ENCODE results near the gene OXLD1. TPM values are rescaled to one million over a fixed set of nuclear protein-coding genes. Genes with fewer than 3 reads are reported as not detected.
A peak's percentile ranks its signal among the peaks of the same experiment; 100 is the strongest.

Gene OXLD1
- polyA plus RNA-seq: 20.9 TPM
- long read RNA-seq, donor 1, transcript OXLD1-206 (1 exons, 1,600 nt): major isoform, 5 of 11 reads
- long read RNA-seq, donor 1, partial matches to known transcripts: 0 of 11 reads
- long read RNA-seq, donor 1, other reads (novel, unspliced or antisense): 0 of 11 reads
- long read RNA-seq, donor 2, transcript OXLD1-206 (1 exons, 1,600 nt): major isoform, 18 of 29 reads
- long read RNA-seq, donor 2, partial matches to known transcripts: 0 of 29 reads
- long read RNA-seq, donor 2, other reads (novel, unspliced or antisense): 0 of 29 reads
- long read RNA-seq, donor 3: 0 reads
- long read RNA-seq, donor 4, partial matches to known transcripts: 0 of 2 reads
- long read RNA-seq, donor 4, other reads (novel, unspliced or antisense): 0 of 2 reads
- long read RNA-seq, donor 5, transcript OXLD1-206 (1 exons, 1,600 nt): major isoform, 10 of 14 reads
- long read RNA-seq, donor 5, partial matches to known transcripts: 0 of 14 reads
- long read RNA-seq, donor 5, other reads (novel, unspliced or antisense): 0 of 14 reads
- long read RNA-seq, donor 6, transcript OXLD1-206 (1 exons, 1,600 nt): major isoform, 21 of 30 reads
- long read RNA-seq, donor 6, partial matches to known transcripts: 0 of 30 reads
- long read RNA-seq, donor 6, other reads (novel, unspliced or antisense): 0 of 30 reads
- long read RNA-seq, donor 7, transcript OXLD1-206 (1 exons, 1,600 nt): major isoform, 5 of 8 reads
- long read RNA-seq, donor 7, partial matches to known transcripts: 0 of 8 reads
- long read RNA-seq, donor 7, other reads (novel, unspliced or antisense): 0 of 8 reads
- long read RNA-seq, donor 8, transcript OXLD1-207 (2 exons, 821 nt): minor isoform, 5 of 27 reads
- long read RNA-seq, donor 8, transcript OXLD1-206 (1 exons, 1,600 nt): major isoform, 15 of 27 reads
- long read RNA-seq, donor 8, partial matches to known transcripts: 0 of 27 reads
- long read RNA-seq, donor 8, other reads (novel, unspliced or antisense): 0 of 27 reads
- long read RNA-seq, donor 9, transcript OXLD1-206 (1 exons, 1,600 nt): major isoform, 12 of 51 reads
- long read RNA-seq, donor 9, transcript OXLD1-207 (2 exons, 821 nt): minor isoform, 6 of 51 reads
- long read RNA-seq, donor 9, transcript OXLD1-201 (2 exons, 620 nt): minor isoform, 7 of 51 reads
- long read RNA-seq, donor 9, partial matches to known transcripts: 0 of 51 reads
- long read RNA-seq, donor 9, other reads (novel, unspliced or antisense): 26 of 51 reads
- long read RNA-seq, donor 10, transcript OXLD1-206 (1 exons, 1,600 nt): major isoform, 9 of 22 reads
- long read RNA-seq, donor 10, transcript OXLD1-207 (2 exons, 821 nt): minor isoform, 5 of 22 reads
- long read RNA-seq, donor 10, transcript OXLD1-201 (2 exons, 620 nt): minor isoform, 6 of 22 reads
- long read RNA-seq, donor 10, partial matches to known transcripts: 0 of 22 reads
- long read RNA-seq, donor 10, other reads (novel, unspliced or antisense): 0 of 22 reads
- long read RNA-seq, donor 11, transcript OXLD1-206 (1 exons, 1,600 nt): major isoform, 11 of 17 reads
- long read RNA-seq, donor 11, partial matches to known transcripts: 0 of 17 reads
- long read RNA-seq, donor 11, other reads (novel, unspliced or antisense): 0 of 17 reads

DNA sequence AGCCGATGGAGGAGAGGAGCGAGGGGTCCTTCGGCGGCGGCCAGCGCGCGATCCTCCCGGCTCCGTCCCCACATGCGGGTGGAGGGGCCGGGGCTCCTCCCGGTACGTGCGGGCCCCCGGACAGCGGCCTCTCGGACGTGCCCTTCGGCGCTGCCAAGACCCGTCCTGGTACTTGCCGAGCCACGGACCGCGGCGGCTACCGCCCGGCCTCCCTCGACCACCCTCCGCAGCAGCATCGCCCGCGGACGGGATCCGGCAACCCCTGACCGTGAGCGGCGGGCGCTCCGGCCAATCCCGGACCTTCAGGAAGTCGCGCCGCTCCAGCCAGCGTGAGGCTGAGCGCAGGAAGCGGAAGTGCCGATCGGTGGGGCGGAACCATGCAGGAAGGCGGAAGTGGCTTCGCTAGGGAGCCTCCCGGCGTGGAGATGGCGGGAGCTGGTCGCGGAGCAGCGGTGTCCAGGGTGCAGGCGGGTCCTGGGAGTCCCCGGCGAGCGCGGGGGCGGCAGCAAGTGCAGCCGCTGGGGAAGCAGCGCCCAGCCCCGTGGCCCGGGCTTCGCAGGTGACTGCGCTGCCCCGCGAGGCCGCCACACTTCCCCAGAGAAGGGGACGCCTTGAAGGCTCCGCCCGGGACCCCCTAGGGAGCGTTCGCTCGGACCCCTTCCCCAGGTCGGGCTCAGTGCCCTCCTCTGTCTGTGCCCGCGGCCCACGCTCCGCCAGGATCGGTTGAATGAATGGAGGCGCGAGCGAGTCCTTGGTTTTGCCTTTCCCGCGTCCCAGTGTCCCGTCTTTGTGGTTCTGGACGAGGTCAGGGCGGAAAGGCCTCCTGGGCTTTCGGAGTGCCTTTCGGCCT, at the start of gene OXLD1, which contains the start of gene CCDC137:
TSS of gene OXLD1 (minus strand) at position 264 of the 850 bp plus-strand sequence. CDS start at position 236, 28 bp downstream.
TSS of gene CCDC137 (plus strand) at position 396 of the 850 bp plus-strand sequence. CDS start at position 426, 30 bp downstream.
- Histone ChIP-seq H3K36me3 (ENCODE audit: control insufficient read depth, insufficient read depth, low read length) (peaks cover 26% of the 10 kb centered on the region), H3K27me3 (ENCODE audit: control insufficient read depth, insufficient read depth, low read length) (no peaks in the 10 kb centered on the region), H3K4me3 (ENCODE audit: low read length) (peak within 1 kb of the TSS; percentile 86), H3K4me1 (ENCODE audit: control insufficient read depth, insufficient read depth, low read length) (peaks cover 10% of the 10 kb centered on the region), H3K9me3 (ENCODE audit: control insufficient read depth, low read depth, low read length) (peaks cover 3% of the 10 kb centered on the region), H3K27ac (ENCODE audit: low read length) (peak within 1 kb of the TSS; percentile 56)
- peak; percentile 92 to 94 for DNase-seq
- no CpG with 5 or more reads among the region's 96 CpGs for WGBS (ENCODE audit: insufficient coverage, low lambda C conversion rate)

DNA sequence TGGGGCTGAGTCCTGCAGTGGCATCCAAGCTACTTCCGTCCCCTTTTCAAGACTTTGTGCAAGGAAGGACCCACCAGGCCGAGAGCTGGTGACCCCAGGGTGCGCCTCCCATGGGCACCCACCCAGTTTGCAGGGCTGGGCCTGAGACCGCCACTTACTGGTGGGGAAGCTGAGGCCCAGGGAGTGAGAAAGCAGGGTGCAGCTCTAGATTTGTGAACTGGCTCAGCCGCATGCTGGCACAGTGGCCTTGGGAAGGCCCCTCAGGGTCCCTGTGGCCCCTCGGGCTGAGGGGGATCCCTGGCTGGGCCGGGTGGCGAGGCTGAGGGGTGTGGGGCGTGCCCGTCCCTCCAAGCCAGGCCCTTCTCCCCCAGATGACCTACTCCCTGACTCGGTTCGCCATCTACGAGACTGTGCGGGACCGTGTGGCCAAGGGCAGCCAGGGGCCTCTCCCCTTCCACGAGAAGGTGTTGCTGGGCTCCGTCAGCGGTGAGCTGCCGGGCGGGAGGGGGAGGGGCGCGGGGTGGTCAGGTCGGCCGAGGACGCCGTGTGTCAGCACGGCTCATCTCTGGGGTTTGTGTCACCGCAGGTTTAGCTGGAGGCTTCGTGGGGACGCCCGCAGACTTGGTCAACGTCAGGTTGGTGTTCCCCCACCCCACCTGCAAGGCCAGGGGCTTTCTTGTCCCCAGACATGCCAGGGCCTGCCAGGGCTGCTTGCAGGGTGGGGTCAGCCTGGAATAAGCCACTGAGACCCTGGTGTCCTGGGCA, 48.9 kb upstream of the OXLD1 start:
- no CpG with 5 or more reads among the region's 32 CpGs for WGBS (ENCODE audit: insufficient coverage, low lambda C conversion rate)
- no peak overlapping the region for H3K27ac ChIP-seq (ENCODE audit: low read length)
- no peak overlapping the region for H3K4me3 ChIP-seq (ENCODE audit: low read length)
- peaks cover 32% of the 10 kb centered on the region for H3K4me1 ChIP-seq (ENCODE audit: control insufficient read depth, insufficient read depth, low read length)
- peaks cover 5% of the 10 kb centered on the region for H3K27me3 ChIP-seq (ENCODE audit: control insufficient read depth, insufficient read depth, low read length)
- H3K36me3 ChIP-seq (ENCODE audit: control insufficient read depth, insufficient read depth, low read length): peaks cover 21% of the 10 kb centered on the region
- H3K9me3 ChIP-seq (ENCODE audit: control insufficient read depth, low read depth, low read length): no peaks in the 10 kb centered on the region
- DNase-seq: no peak

DNA sequence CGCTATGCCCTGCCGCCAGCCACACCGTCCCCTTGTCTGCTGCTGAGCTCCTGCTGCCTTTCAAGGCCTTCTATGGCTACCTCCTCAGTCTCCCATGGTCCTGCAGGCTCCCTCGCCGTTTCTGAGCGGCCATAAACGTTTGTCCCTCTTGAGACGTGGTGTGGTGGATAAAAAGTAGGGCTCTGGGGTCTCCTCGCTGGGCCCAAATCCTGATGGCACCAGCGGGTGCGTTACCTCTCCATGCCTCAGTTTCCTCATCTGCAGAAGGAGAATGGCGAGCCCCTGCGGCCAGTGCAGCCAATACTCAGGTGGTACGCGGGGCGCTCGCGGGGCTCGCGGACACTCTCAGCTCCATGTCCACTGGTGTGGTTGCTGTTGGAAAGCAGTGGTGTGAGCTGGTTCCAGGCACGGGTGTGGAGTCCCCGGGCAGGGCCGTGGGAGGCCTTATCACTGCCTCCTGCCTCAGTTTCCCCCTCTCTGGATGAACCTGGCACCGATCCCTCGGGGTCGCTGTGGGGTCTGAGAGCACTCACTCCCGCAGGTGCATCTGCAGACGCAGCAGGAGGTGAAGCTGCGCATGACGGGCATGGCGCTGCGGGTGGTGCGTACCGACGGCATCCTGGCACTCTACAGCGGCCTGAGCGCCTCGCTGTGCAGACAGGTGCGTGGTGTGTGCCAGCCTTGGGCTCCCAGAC, 48.2 kb upstream of the OXLD1 start:
- no CpG with 5 or more reads among the region's 39 CpGs for WGBS (ENCODE audit: insufficient coverage, low lambda C conversion rate)
- DNase-seq: no peak

DNA sequence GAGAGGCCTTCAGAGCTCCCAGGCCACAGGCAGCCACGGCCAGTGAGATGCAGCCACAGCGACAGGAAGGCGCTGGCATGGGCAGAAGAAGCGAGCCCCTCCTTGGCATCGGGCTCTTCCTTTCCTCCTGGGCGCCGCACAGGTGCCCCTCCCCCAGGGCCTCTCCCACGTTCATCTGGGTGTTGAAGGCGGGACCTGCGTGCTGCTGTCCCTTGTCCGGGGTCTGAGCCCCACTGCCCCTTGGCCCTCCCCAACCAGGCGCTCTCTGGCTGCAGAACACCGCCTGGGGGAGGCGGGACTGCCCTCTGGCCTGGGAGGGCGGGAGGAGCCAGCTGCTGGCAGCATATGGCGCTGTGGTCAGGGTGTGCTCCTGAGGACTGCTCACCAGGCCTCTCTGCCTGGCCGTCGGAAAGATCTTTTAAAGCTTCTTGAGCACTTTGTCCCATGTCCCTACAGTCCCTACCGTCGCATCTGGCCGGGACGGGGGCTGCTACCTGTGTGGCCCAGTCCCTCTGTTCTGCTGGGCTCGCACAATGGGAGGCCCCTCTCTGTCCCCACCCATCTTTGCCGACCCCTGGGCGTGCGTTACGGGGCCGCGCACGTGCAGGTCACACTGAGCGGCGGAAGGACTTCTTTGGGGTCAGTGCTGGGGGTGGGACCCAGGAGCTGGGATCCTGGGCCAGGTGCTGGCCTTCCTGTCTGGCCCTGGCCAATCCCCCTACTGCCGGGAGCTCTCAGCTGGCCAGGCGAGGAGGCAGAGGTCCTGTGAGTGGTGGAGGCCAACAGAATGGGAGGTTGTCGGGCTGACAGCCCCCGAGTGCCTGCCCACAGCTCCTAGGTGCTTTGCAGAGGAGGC, 47.4 kb upstream of the OXLD1 start:
- no peaks in the 10 kb centered on the region for H3K9me3 ChIP-seq (ENCODE audit: control insufficient read depth, low read depth, low read length)
- peak overlapping the region; percentile 50 for H3K27ac ChIP-seq (ENCODE audit: low read length)
- peak overlapping the region; percentile 58 for H3K4me3 ChIP-seq (ENCODE audit: low read length)
- H3K36me3 ChIP-seq (ENCODE audit: control insufficient read depth, insufficient read depth, low read length): peaks cover 20% of the 10 kb centered on the region
- WGBS (ENCODE audit: insufficient coverage, low lambda C conversion rate): no CpG with 5 or more reads among the region's 36 CpGs
- DNase-seq: peak; percentile 47 to 64
- peaks cover 5% of the 10 kb centered on the region for H3K27me3 ChIP-seq (ENCODE audit: control insufficient read depth, insufficient read depth, low read length)
- H3K4me1 ChIP-seq (ENCODE audit: control insufficient read depth, insufficient read depth, low read length): peaks cover 38% of the 10 kb centered on the region

More for the DNA sequence above, 48.2 kb upstream of the OXLD1 start:
- Histone ChIP-seq H3K36me3 (ENCODE audit: control insufficient read depth, insufficient read depth, low read length) (peaks cover 17% of the 10 kb centered on the region), H3K4me3 (ENCODE audit: low read length) (peak overlapping the region; percentile 58), H3K9me3 (ENCODE audit: control insufficient read depth, low read depth, low read length) (no peaks in the 10 kb centered on the region), H3K27me3 (ENCODE audit: control insufficient read depth, insufficient read depth, low read length) (peaks cover 5% of the 10 kb centered on the region), H3K27ac (ENCODE audit: low read length) (peak overlapping the region; percentile 50), H3K4me1 (ENCODE audit: control insufficient read depth, insufficient read depth, low read length) (peaks cover 38% of the 10 kb centered on the region)

DNA sequence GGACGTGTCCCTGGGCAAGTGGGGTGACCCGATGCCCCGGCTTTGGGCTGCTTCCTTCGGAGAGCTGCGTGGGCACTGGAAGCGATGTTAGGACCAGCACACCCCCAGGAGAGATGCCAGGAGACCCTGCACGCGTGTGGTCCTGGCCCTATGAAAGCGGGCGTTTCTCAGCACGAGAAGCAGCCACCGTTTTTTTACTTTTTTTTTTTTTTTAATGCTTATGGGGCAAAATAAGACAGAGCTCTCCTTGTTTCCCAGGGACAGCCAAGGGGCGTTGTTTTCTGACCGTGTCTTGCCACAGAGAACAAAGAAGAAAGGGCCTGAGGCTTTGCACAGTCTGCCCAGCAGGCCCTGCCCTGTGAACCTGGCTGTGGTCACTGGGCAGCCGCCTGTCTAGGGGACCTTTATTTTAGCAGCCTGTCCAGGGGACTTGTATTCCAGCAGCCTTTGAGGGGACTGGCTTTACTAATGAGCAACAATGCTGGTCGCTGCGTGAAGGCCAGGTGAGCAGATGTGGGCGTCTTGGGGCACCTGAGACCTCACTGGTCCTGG, 46.7 kb upstream of the OXLD1 start:
- no peak for DNase-seq
- WGBS (ENCODE audit: insufficient coverage, low lambda C conversion rate): no CpG with 5 or more reads among the region's 18 CpGs
- H3K27me3 ChIP-seq (ENCODE audit: control insufficient read depth, insufficient read depth, low read length): peaks cover 5% of the 10 kb centered on the region
- H3K9me3 ChIP-seq (ENCODE audit: control insufficient read depth, low read depth, low read length): no peaks in the 10 kb centered on the region
- H3K36me3 ChIP-seq (ENCODE audit: control insufficient read depth, insufficient read depth, low read length): peaks cover 20% of the 10 kb centered on the region
- H3K27ac ChIP-seq (ENCODE audit: low read length): peak overlapping the region; percentile 50
- peak overlapping the region; percentile 58 for H3K4me3 ChIP-seq (ENCODE audit: low read length)
- peaks cover 38% of the 10 kb centered on the region for H3K4me1 ChIP-seq (ENCODE audit: control insufficient read depth, insufficient read depth, low read length)

DNA sequence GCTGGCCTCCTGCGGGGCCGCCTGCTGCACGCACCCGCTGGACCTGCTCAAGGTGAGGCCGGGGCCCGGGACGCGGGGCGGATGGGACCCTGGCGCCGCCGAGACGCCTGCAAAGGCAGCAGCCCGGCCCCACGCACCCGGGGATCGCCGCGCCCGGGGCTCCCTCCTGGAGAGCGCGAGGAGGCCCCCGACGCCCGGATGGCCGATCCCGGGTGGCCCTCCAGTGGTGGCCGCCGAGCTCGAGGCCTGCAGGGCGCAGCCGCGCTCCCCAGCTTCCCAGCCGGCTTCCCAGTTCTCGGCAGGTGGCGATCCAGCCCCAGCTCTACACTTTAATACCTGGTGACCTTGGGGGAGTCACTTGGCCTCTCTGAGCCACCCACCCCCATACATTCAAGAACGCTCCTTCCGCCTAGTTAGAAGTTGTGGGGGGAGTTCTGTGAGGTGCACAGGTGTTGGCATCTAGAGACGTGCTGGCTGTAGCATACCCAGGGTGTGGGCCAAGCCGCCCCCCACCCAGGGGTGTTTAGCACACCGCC, 46.1 kb upstream of the OXLD1 start:
- WGBS (ENCODE audit: insufficient coverage, low lambda C conversion rate): no CpG with 5 or more reads among the region's 41 CpGs
- peaks cover 25% of the 10 kb centered on the region for H3K36me3 ChIP-seq (ENCODE audit: control insufficient read depth, insufficient read depth, low read length)
- peaks cover 38% of the 10 kb centered on the region for H3K4me1 ChIP-seq (ENCODE audit: control insufficient read depth, insufficient read depth, low read length)
- DNase-seq: no peak
- H3K4me3 ChIP-seq (ENCODE audit: low read length): peak overlapping the region; percentile 58
- peaks cover 5% of the 10 kb centered on the region for H3K27me3 ChIP-seq (ENCODE audit: control insufficient read depth, insufficient read depth, low read length)
- H3K9me3 ChIP-seq (ENCODE audit: control insufficient read depth, low read depth, low read length): no peaks in the 10 kb centered on the region
- peak overlapping the region; percentile 50 for H3K27ac ChIP-seq (ENCODE audit: low read length)

DNA sequence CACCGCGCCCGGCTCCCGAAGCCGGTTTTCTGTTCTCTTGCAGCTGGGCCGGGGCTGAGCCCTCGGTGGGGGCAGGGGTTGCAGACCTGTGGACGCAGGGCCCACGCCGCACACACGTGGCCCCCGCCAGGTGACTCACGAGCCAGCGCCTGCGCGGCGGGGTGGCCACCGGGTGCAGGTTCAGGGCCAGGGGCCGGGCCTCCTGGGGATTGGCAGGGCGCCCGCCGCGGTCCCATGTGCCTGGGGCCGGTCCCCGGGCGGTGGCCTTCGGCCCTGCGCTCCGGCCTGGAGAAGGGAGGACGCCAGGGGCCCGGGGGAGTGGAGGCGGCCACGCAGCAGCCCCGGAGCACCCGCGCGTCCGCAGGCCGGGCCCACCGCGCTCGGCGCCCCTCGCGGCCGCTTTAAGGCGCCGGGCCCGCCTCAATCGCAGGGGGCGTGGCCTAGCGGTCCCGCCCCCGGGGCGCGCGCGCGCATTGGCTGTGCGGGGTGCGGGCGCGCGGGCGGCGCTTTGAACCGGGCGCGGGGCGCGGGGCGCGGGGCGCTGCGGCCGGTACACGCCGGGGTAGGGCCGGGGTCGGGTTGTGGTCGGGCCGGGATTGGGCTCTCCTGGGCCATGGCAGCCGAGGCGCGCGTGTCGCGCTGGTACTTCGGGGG, 45.5 kb upstream of the OXLD1 start, which contains the start of gene SLC25A10:
TSS of gene SLC25A10 (plus strand) at position 471 of the 654 bp plus-strand sequence. CDS start at position 614, 143 bp downstream.
- peak; percentile 90 to 96 for DNase-seq
- Histone ChIP-seq H3K36me3 (ENCODE audit: control insufficient read depth, insufficient read depth, low read length) (peaks cover 28% of the 10 kb centered on the region), H3K4me3 (ENCODE audit: low read length) (peak within 1 kb of the TSS; percentile 58), H3K27ac (ENCODE audit: low read length) (peak within 1 kb of the TSS; percentile 75), H3K4me1 (ENCODE audit: control insufficient read depth, insufficient read depth, low read length) (peaks cover 38% of the 10 kb centered on the region), H3K27me3 (ENCODE audit: control insufficient read depth, insufficient read depth, low read length) (peaks cover 5% of the 10 kb centered on the region), H3K9me3 (ENCODE audit: control insufficient read depth, low read depth, low read length) (no peaks in the 10 kb centered on the region)
- WGBS (ENCODE audit: insufficient coverage, low lambda C conversion rate): no CpG with 5 or more reads among the region's 89 CpGs
